SK-N-SH treated with all-trans-retinoic acid at 6 μM for 48 hours (cell line): ENCODE results near the gene GBF1.
A peak's percentile ranks its signal among the peaks of the same experiment; 100 is the strongest.

Experiments used
- ATAC-seq: fragments of 200-7000 bp; cut with Tn5 transposase; 3 replicates; pipeline ENCODE4 v1.9.1; 2020; ENCODE audit warnings: mild to moderate bottlenecking, moderate library complexity
- BACH2 ChIP-seq: fragments of 250-450 bp; sonication (Bioruptor Pico); IDR thresholded peaks from 2 replicates; pipeline ENCODE4 v1.9.0; 2021; ENCODE audit warnings: mild to moderate bottlenecking, borderline replicate concordance
- CREB5 ChIP-seq: fragments of 250-450 bp; sonication (Bioruptor Pico); IDR thresholded peaks from 2 replicates; pipeline ENCODE4 v1.5.1; 2020; ENCODE audit warnings: low read depth, mild to moderate bottlenecking, moderate library complexity
- ESRRG ChIP-seq: fragments of 250-450 bp; sonication (Bioruptor Pico); IDR thresholded peaks from 2 replicates; pipeline ENCODE4 v1.6.1; 2021; ENCODE audit warnings: mild to moderate bottlenecking
- ISL1 ChIP-seq: fragments of 250-450 bp; sonication (Bioruptor Pico); IDR thresholded peaks from 2 replicates; pipeline ENCODE4 v2.1.2; 2022; ENCODE audit warnings: mild to moderate bottlenecking, moderate library complexity
- OSR1 ChIP-seq: fragments of 250-450 bp; sonication (Bioruptor Pico); IDR thresholded peaks from 2 replicates; pipeline ENCODE4 v1.8.0; 2022; ENCODE audit warnings: moderate library complexity, mild to moderate bottlenecking, inconsistent platforms
- SNAI2 ChIP-seq: fragments of 250-450 bp; sonication (Bioruptor Pico); IDR thresholded peaks from 2 replicates; pipeline ENCODE4 v1.5.0; 2020; ENCODE audit warnings: mild to moderate bottlenecking, moderate library complexity
- ZFP3 ChIP-seq: fragments of 250-450 bp; sonication (Bioruptor Pico); IDR thresholded peaks from 2 replicates; pipeline ENCODE4 v1.5.0; 2020; ENCODE audit warnings: mild to moderate bottlenecking, moderate library complexity
- ZFP30 ChIP-seq: fragments of 450-650 bp; formaldehyde crosslinking; IDR thresholded peaks from 2 replicates; pipeline ENCODE4 v1.5.0; 2022; ENCODE audit warnings: mild to moderate bottlenecking, moderate library complexity
- ZNF565 ChIP-seq: fragments of 450-650 bp; formaldehyde crosslinking; conservative IDR thresholded peaks from 2 replicates; pipeline ENCODE4 v1.5.0; 2020; ENCODE audit warnings: low read depth, mild to moderate bottlenecking, moderate library complexity
- ZNF8 ChIP-seq: fragments of 450-650 bp; formaldehyde crosslinking; IDR thresholded peaks from 2 replicates; pipeline ENCODE4 v1.5.0; 2020; ENCODE audit warnings: mild to moderate bottlenecking, moderate library complexity

GBF1 gene

GRCh38 chr10:102431452-102432124 lies 186.3 kb downstream of the GBF1 start:
- ATAC-seq = peak; percentile 53

More at GRCh38 chr10:102431452-102432124, 186.3 kb downstream of the GBF1 start:
- no peak for TF ChIP-seq BACH2 (CRISPR knock-in tag)
- TF ChIP-seq ZFP30 (CRISPR knock-in tag) = no peak
- TF ChIP-seq CREB5 = no peak
- TF ChIP-seq SNAI2 (CRISPR knock-in tag) = no peak
- TF ChIP-seq ESRRG (CRISPR knock-in tag) = no peak
- TF ChIP-seq ZNF565 (CRISPR knock-in tag) = no peak
- no peak for TF ChIP-seq OSR1
- no peak for TF ChIP-seq ISL1 (CRISPR knock-in tag)
- TF ChIP-seq ZNF8 = no peak
- no peak for TF ChIP-seq ZFP3
